Measurements from ENCODE around the gene CSNK2A1.

Gene CSNK2A1

DNA sequence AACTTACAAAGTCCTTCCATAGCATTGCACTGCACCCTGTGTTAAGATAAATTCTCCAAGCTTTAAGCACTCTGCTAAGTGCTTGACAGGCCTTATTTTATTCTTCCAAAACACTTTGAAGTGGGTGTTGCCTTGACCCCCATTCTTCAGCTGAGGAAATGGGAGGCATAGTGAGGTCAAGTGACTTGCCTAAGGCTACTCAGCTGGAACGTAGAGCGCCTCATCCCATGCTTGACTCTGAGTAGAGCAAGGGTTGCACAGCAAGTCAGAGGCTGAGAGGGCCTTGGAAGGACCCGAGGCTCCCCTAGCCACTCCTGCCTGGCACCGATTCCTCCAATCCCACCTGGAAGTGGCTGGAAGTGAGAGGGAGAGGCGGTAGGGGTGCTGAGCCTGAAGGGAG, 19.6 kb upstream of the CSNK2A1 start:
- DNase-seq (ENCODE audit: low read depth), result no peak

DNA sequence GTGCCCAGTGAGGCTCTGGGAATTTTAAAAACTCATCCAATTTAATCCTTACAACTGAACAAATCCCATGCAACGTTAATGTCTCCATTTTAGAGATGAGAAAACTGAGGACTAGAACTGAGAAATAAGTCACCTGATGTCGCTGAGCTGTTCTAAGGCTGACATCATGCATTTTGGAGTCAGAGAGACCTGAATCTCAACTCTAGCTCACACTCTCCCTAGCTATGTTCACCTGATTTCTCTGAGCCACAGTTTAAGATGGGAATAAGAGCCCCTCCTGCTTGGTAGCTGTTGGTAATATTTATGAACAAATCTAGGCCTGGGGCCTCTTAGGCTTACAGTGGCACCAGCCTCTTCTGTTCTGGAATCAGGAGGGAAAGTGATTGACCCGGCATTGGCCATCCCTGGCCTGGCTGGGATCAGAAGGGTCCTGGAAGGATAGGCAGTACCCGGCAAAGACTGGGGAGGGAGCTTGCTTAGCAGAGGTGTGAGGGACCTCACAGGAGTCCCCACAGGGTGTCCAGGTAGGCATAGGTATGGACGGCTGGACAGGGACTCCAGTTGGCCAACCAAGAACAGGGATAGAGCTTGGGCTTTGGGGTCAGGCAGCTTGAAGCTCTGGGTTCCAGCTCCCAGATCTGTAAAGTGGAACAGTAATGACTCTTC, 18.8 kb upstream of the CSNK2A1 start:
- DNase-seq (ENCODE audit: low read depth), result no peak

- no peak for DNase-seq (ENCODE audit: low read depth)
Measured at GRCh38 chr20:561437-562231, 18.0 kb upstream of the CSNK2A1 start.

DNA sequence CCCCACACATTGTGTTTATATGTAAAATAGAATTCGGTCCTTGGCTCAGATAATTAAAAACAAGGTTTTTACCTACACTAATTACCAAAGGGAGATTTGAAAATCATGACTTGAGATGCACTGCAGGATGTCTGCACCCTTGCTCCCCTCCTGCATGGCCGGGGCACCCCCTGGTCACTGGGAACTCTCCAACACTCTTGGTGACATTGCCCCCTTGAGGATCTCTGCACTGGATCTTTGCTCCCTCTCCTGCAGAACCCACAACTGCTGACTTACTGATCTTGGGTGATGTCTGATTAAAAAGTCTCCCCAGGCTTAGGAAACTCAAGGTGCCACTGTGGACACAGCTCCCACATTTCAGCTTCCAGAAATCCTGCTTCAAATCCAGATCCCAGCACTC, 17.1 kb upstream of the CSNK2A1 start:
- DNase-seq (ENCODE audit: low read depth), result no peak

DNA sequence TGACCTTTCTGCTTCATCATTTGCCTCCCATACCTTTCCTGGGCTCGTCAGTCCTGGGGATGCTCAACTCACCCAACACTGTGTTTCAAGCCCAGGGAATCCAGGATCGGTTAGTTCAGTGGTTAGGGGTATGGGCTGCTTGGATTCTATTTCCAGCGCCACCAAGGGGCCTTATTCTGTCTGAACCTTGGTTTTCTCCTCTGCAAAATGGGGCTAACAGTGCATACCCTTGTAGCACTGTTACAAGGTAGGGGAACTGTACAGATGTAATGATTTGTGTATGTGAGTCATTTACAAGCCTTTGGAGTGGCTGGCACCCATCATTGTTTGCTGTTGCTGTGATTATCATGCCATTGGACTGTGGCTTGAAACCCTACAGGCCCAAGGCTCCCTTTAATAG, 14.5 kb upstream of the CSNK2A1 start:
- no peak for DNase-seq (ENCODE audit: low read depth)

GRCh38 chr20:556984-557383, 13.4 kb upstream of the CSNK2A1 start:
- DNase-seq (ENCODE audit: low read depth), result no peak

DNA sequence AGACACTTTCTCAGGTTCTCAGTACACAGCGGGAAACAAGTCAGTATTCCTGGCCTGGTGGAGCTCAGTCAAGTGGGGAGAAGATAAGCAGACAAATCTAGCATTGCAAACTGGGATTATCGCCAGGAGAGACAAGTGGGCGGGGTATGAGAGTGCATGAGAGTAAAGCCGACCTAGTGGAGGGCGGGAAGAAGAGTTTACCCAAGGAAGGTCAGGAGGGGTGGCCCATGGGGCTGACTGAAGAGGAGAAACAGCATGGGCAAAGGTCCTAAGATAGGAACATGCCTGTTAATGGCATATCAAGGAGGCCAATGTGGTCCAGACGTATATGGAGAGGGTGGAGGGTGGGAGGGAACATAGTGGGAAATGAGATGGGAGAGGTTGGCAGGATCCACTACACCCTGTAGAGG, 12.4 kb upstream of the CSNK2A1 start:
- DNase-seq (ENCODE audit: low read depth), result no peak

GRCh38 chr20:550611-551010, 7.0 kb upstream of the CSNK2A1 start:
- no peak for DNase-seq (ENCODE audit: low read depth)

GRCh38 chr20:549722-550496, 6.3 kb upstream of the CSNK2A1 start:
- no peak for DNase-seq (ENCODE audit: low read depth)

- no peak for DNase-seq (ENCODE audit: low read depth)
Measured at GRCh38 chr20:548906-549305, 5.3 kb upstream of the CSNK2A1 start.

GRCh38 chr20:547394-547793, 3.8 kb upstream of the CSNK2A1 start:
- no peak for DNase-seq (ENCODE audit: low read depth)

DNA sequence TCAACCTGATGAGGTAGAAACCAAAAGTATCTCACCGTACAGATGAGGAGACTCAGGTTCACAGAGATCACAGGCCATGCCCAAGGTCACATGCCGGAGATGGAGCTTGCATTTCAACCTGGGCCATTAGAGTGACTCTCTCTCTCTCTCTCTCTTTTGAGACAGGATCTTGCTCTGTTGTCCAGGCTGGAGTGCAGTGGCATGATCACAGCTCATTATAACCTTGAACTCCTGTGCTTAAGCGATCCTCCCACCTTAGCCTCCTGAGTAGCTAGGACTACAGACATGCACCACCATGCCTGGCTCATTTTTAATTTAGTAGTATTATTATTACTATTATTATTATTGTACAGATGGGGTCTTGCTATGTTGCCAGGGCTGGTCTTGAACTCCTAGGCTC, 2.8 kb upstream of the CSNK2A1 start:
- DNase-seq (ENCODE audit: low read depth), result no peak

GRCh38 chr20:544153-544725, 649 bp upstream of the CSNK2A1 start:
- no peak for DNase-seq (ENCODE audit: low read depth)

DNA sequence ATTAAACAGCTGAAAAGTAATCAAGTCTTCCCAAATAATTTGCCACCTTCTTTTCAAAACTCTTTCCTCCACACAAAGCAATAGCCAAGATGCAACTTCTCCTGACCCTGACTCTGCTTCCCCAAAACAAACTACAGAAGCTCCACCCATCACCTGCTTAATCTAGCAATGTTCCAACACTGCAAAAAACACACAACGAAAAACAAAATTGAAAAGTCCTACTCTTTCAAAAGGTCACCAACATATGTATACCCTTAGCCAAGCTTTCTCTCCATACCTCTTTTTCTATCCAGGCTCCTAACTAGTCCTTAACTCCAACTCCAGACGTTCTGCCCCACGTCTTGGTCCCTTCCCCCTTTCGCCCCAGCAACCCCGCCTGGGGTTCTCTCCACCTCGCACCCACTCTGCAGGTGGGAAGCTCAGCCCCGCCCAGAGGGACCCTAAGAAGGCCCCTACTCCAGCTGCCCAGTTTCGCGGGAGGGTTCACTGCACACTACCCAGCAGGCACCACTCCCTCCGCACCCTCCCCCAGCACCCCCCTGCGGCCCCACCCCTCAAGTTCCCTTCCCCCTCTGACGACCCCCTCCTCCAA, 717 bp downstream of the CSNK2A1 start:
- DNase-seq (ENCODE audit: low read depth), result no peak

- DNase-seq (ENCODE audit: low read depth), result no peak
Measured at GRCh38 chr20:540391-541201, 3.0 kb downstream of the CSNK2A1 start.

DNA sequence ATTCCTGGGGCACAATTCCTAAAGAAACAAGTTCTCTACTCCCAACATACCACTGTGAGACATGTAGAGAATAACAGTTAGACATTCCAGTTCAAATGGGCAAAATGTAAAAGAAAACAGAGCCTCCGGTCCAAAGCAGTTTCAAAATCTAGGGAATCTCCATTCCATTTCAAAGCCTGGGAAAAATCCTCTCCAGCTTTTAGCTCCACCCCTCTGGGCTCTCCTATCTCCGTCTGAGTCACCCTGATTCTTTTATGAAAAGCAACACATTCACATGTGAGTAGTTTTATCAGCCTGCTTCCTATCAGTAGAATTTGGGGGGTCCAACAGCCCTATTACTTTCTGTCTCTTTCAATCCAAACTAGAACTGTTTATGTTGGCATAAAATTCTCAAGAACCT, 3.7 kb downstream of the CSNK2A1 start:
- DNase-seq (ENCODE audit: low read depth), result no peak

- no peak for DNase-seq (ENCODE audit: low read depth)
Measured at GRCh38 chr20:539191-539590, 4.4 kb downstream of the CSNK2A1 start.

- no peak for DNase-seq (ENCODE audit: low read depth)
Measured at GRCh38 chr20:537983-538382, 5.6 kb downstream of the CSNK2A1 start.

GRCh38 chr20:536426-537010, 7.1 kb downstream of the CSNK2A1 start:
- DNase-seq (ENCODE audit: low read depth), result no peak

- no peak for DNase-seq (ENCODE audit: low read depth)
Measured at GRCh38 chr20:535958-536357, 7.6 kb downstream of the CSNK2A1 start.

DNA sequence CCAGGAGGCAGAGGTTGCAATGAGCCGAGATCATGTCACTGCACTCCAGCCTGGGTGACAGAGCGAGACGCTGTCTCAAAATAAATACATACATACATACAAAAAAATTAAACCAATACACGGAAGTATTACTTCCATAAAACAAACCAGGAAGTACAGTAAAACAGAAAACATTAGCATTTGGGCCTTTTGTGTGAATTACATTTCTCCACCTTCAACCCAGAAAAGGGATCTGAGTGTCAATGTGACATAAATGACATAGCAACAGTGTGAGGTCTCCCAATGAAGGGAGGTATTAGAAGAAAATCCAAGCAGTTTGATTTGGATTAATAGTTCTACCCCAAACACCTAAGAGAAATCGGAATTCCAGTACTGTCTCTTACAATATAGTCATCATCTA, 10.1 kb downstream of the CSNK2A1 start:
- DNase-seq (ENCODE audit: low read depth), result no peak
